Pancreas (tissue), 10 donors: Measurements from ENCODE around the gene SLC27A5. TPM values are rescaled to one million over a fixed set of nuclear protein-coding genes. Genes with fewer than 3 reads are reported as not detected.

Source experiments
- ATAC-seq, 4 donors: fragments of 200-7000 bp; cut with Tn5 transposase; one replicate each; pipeline versions ENCODE4 v1.8.0 to v1.9.1; 2020; ENCODE audit warnings: mild to moderate bottlenecking in 4 of 4, moderate library complexity in 4 of 4
- DNase-seq, 6 donors: peaks; one replicate each; pipeline ENCODE4 v3.0.0-alpha.2; 2020
- FAIRE-seq: peaks from 2 replicates; lab custom pipeline; 2012; peaks lifted over from hg19 to GRCh38; lab: Jason Lieb, UNC
- H3K27ac ChIP-seq, 4 donors: fragments of 200-600 bp; sonication (generic); 1 replicate in 3 of 4; 2 replicates in 1 of 4; pipeline versions ENCODE4 v1.5.0 to v1.8.0; 2020
- H3K27me3 ChIP-seq, 4 donors: fragments of 200-600 bp; one replicate each; pipeline ENCODE4 v1.8.0; 2021
- H3K36me3 ChIP-seq, 3 donors: fragments of 200-600 bp; sonication (generic) in 1 of 3; one replicate each; pipeline versions ENCODE4 v1.5.0 to v1.8.0; 2020 to 2021
- H3K4me1 ChIP-seq, 3 donors: fragments of 200-600 bp; one replicate each; pipeline ENCODE4 v1.8.0; 2021
- H3K4me3 ChIP-seq, 4 donors: fragments of 200-600 bp; sonication (generic) in 2 of 4; one replicate each; pipeline versions ENCODE4 v1.5.0 to v1.8.0; 2020 to 2021
- H3K9me3 ChIP-seq, 4 donors: fragments of 200-600 bp; one replicate each; pipeline ENCODE4 v1.8.0; 2021
- CTCF ChIP-seq, 4 donors: fragments of 200-600 bp; sonication (generic) in 3 of 4; IDR thresholded peaks; one replicate each; pipeline versions ENCODE4 v1.5.0 to v1.8.0; 2021; ENCODE audit warnings: antibody characterized with exemption in 4 of 4
- WGBS, 2 donors: extraction: QIAGEN DNeasy Blood & Tissue Kit; methylation state at CpG; one replicate each; pipeline ENCODE4 v1.1.7; 2013; 5-methylcytosine and 5-hydroxymethylcytosine counted together
- intact Hi-C, 3 donors: fragments of 100-400 bp; cut with DNase I; formaldehyde crosslinking; loops; one replicate each; pipeline versions ENCODE4 v1.11.1 to v1.14.2; 2022
- polyA plus RNA-seq, 2 donors: library from polyadenylated mRNA; stranded (reverse); fragments of 200-250 nt; gene quantifications; one replicate each; pipeline ENCODE4 v1.2.3, GENCODE V29; 2013
- total RNA-seq, 6 donors: library from RNA; stranded (reverse); fragmentation: NEBNext Ultra II Directional in 4 of 6; extraction: Animal tissue kit (Norgen Biotek cat#: 25700) in 4 of 6; gene quantifications; one replicate each; pipeline versions ENCODE4 v1.2.1 to v1.2.4, GENCODE V29; 2021 to 2023
- donor health status: healthy with polysubstance abuse.
- donor health status: DM: no; HTN: no; CAD: no; lungs with moderate emphysema.
- donor health status: DM: no; HTN: no; CAD: no.
- donor health status: control.
- donor health status: control.
- donor health status: Bipolar disorder and iron deficiency.
- donor health status: DM: yes; HTN: yes; CAD: no.
- donor health status: DM: no; HTN: no; CAD: no.
- donor health status: DM: no; HTN: no; CAD: no.
- donor health status: DM: yes; HTN: yes; CAD: no.

SLC27A5 gene
- total and polyA plus RNA-seq, 8 donors: 3.0 to 15.6 (median 6.1) TPM

GRCh38 chr19:58515259-58515658 is 3.5 kb upstream of the SLC27A5 start:
- DNase-seq: peak in 1 of 6 donors; percentile 27
- H3K36me3 ChIP-seq: peaks cover 0 to 8% (median 0%) of the 10 kb centered on the region in 3 donors
- intact Hi-C loops: no loop called here
- no peak for TF ChIP-seq CTCF (IDR thresholded peaks at IDR 0.05)
- peaks cover 9 to 13% (median 11%) of the 10 kb centered on the region in 3 donors for H3K4me1 ChIP-seq
- 86 to 93% methylated on average over 2 of the region's 2 CpGs for whole genome bisulfite sequencing, 2 donors
- H3K9me3 ChIP-seq: no peaks in the 10 kb centered on the region
- no peak overlapping the region for H3K27ac ChIP-seq
- FAIRE-seq: no peak
- H3K4me3 ChIP-seq: no peak overlapping the region
- ATAC-seq: no peak
- no peaks in the 10 kb centered on the region for H3K27me3 ChIP-seq

- H3K36me3 ChIP-seq: peaks cover 0 to 8% (median 0%) of the 10 kb centered on the region in 3 donors
- 49 to 50% methylated on average over 3 of the region's 3 CpGs for WGBS, 2 donors
- intact Hi-C loops: no loop called here
- DNase-seq: peak in 3 of 6 donors; percentile 9 to 60 (median 33)
- no peak for ATAC-seq
- no peak for FAIRE-seq
- H3K27ac ChIP-seq: no peak overlapping the region
- no peak for TF ChIP-seq CTCF (IDR thresholded peaks at IDR 0.05)
- no peaks in the 10 kb centered on the region for H3K27me3 ChIP-seq
- peak overlapping the region; percentile 6 to 53 (median 22) for H3K4me3 ChIP-seq
- H3K9me3 ChIP-seq: no peaks in the 10 kb centered on the region
- peaks cover 8 to 13% (median 9%) of the 10 kb centered on the region in 3 donors for H3K4me1 ChIP-seq
Measured at GRCh38 chr19:58514564-58515022, 2.8 kb upstream of the SLC27A5 start.

GRCh38 chr19:58513694-58514563 is 2.1 kb upstream of the SLC27A5 start:
- DNase-seq (peak; percentile 84 to 98 (median 93)), FAIRE-seq (no peak), ATAC-seq (peak; percentile 90 to 95 (median 92))
- intact Hi-C loops: no loop called here
- H3K27me3 ChIP-seq: no peaks in the 10 kb centered on the region
- peak; percentile 92 to 99 (median 95) for TF ChIP-seq CTCF (IDR thresholded peaks at IDR 0.05)
- no peaks in the 10 kb centered on the region for H3K9me3 ChIP-seq
- peak overlapping the region; percentile 24 to 60 (median 50) for H3K27ac ChIP-seq
- 4 to 7% methylated on average over 60 to 65 of the region's 66 CpGs for WGBS, 2 donors
- H3K4me1 ChIP-seq: peaks cover 8 to 13% (median 9%) of the 10 kb centered on the region in 3 donors
- peaks cover 0 to 8% (median 0%) of the 10 kb centered on the region in 3 donors for H3K36me3 ChIP-seq
- peak overlapping the region; percentile 6 to 53 (median 22) for H3K4me3 ChIP-seq

- DNase-seq: peak in 1 of 6 donors; percentile 80
- no peak for FAIRE-seq
- Histone ChIP-seq H3K9me3 (no peaks in the 10 kb centered on the region), H3K27ac (peak overlapping the region; percentile 24 to 60 (median 50)), H3K4me1 (peaks cover 4 to 9% (median 7%) of the 10 kb centered on the region in 3 donors), H3K4me3 (peak overlapping the region in 1 of 4 donors; percentile 53), H3K27me3 (no peaks in the 10 kb centered on the region), H3K36me3 (peaks cover 0 to 8% (median 0%) of the 10 kb centered on the region in 3 donors)
- 77 to 84% methylated on average over 10 of the region's 10 CpGs for WGBS, 2 donors
- intact Hi-C loops: no loop called here
- ATAC-seq: peak in 2 of 4 donors; percentile 3 to 13
- TF ChIP-seq CTCF (IDR thresholded peaks at IDR 0.05): no peak
Measured at GRCh38 chr19:58513213-58513693, 1.5 kb upstream of the SLC27A5 start.
